Erythroblast (primary cell): ENCODE measurements around the gene PRKACG.

Source experiments
- DNase-seq, 2 experiments: peaks; one replicate each; lab custom pipeline; 2025; lab: John Stamatoyannopoulos, UW
- GATA1 ChIP-seq: IDR thresholded peaks from 2 replicates; pipeline ENCODE4 v1.6.1; 2011; ENCODE audit warnings: low read depth, mild to moderate bottlenecking, control low read depth, low read length, moderate library complexity
- POLR2A ChIP-seq: IDR thresholded peaks from 2 replicates; pipeline ENCODE4 v1.6.1; 2011; ENCODE audit warnings: mild to moderate bottlenecking, low read length

The PRKACG gene

GRCh38 chr9:68983008-68983411 is 30.9 kb downstream of the PRKACG start:
- DNase-seq, result peak; percentile 85 to 95
- TF ChIP-seq GATA1 (no peak), POLR2A (peak; percentile 47)

- TF ChIP-seq GATA1, result no peak
- DNase-seq, result peak; percentile 39 to 48
Observed at GRCh38 chr9:68981789-68982188, 32.1 kb downstream of the PRKACG start.

- no peak for DNase-seq
- TF ChIP-seq GATA1 (no peak), POLR2A (no peak)
Observed at GRCh38 chr9:68980341-68980914, 33.5 kb downstream of the PRKACG start.

GRCh38 chr9:68979538-68980314 is 34.2 kb downstream of the PRKACG start:
- no peak for DNase-seq
- TF ChIP-seq GATA1 (no peak), POLR2A (no peak)

GRCh38 chr9:68978501-68978900 is 35.4 kb downstream of the PRKACG start:
- DNase-seq, result no peak
- TF ChIP-seq GATA1 (no peak), POLR2A (no peak)

GRCh38 chr9:68978066-68978465 is 35.8 kb downstream of the PRKACG start:
- no peak for TF ChIP-seq GATA1
- TF ChIP-seq POLR2A, result no peak
- DNase-seq, result no peak

GRCh38 chr9:68975365-68976043 is 38.4 kb downstream of the PRKACG start:
- TF ChIP-seq POLR2A (peak; percentile 68), GATA1 (no peak)
- peak; percentile 39 to 59 for DNase-seq

GRCh38 chr9:68974901-68975300 is 39.0 kb downstream of the PRKACG start:
- peak; percentile 66 to 70 for DNase-seq
- no peak for TF ChIP-seq POLR2A
- no peak for TF ChIP-seq GATA1

GRCh38 chr9:68974431-68974830 is 39.5 kb downstream of the PRKACG start:
- no peak for TF ChIP-seq GATA1
- peak; percentile 24 for TF ChIP-seq POLR2A
- peak; percentile 42 to 54 for DNase-seq

- TF ChIP-seq POLR2A (peak; percentile 22), GATA1 (no peak)
- DNase-seq, result no peak
Observed at GRCh38 chr9:68973619-68974018, 40.3 kb downstream of the PRKACG start.

GRCh38 chr9:68970151-68970550 is 43.8 kb downstream of the PRKACG start:
- peak in 1 of 2 experiments; percentile 24 for DNase-seq
- TF ChIP-seq POLR2A (no peak), GATA1 (no peak)

GRCh38 chr9:68969538-68969937 is 44.4 kb downstream of the PRKACG start:
- TF ChIP-seq GATA1 (no peak), POLR2A (no peak)
- no peak for DNase-seq

- no peak for DNase-seq
- TF ChIP-seq GATA1 (no peak), POLR2A (no peak)
Observed at GRCh38 chr9:68967800-68968199, 46.1 kb downstream of the PRKACG start.

GRCh38 chr9:68966496-68966944 is 47.4 kb downstream of the PRKACG start:
- TF ChIP-seq GATA1 (no peak), POLR2A (no peak)
- DNase-seq, result no peak

GRCh38 chr9:68964765-68965164 is 49.1 kb downstream of the PRKACG start:
- TF ChIP-seq GATA1, result no peak
- TF ChIP-seq POLR2A, result no peak
- no peak for DNase-seq

GRCh38 chr9:68964102-68964541 is 49.8 kb downstream of the PRKACG start:
- DNase-seq, result no peak
- no peak for TF ChIP-seq GATA1
- TF ChIP-seq POLR2A, result no peak
